Astrocyte (in vitro differentiated cells and primary cell): ENCODE data around the gene ITLN1. TPM values are rescaled to one million over a fixed set of nuclear protein-coding genes. Genes with fewer than 3 reads are reported as not detected.

Experiments
- DNase-seq: peaks from one replicate; pipeline ENCODE4 v3.0.0-alpha.2; 2010; ENCODE audit warnings: low read depth
- FAIRE-seq: peaks from 2 replicates; lab custom pipeline; 2011; peaks lifted over from hg19 to GRCh38; lab: Jason Lieb, UNC
- H2AFZ ChIP-seq: 2 replicates; pipeline ENCODE4 v1.6.0; 2012; ENCODE audit warnings: low read depth, low read length, inconsistent platforms
- H3K27ac ChIP-seq: 2 replicates; pipeline ENCODE4 v1.5.1; 2011; ENCODE audit warnings: low read depth, low read length, inconsistent platforms
- H3K27me3 ChIP-seq: 2 replicates; pipeline ENCODE4 v1.6.0; 2011; ENCODE audit warnings: low read length, inconsistent platforms; ENCODE audit not compliant: insufficient read depth
- H3K36me3 ChIP-seq: 2 replicates; pipeline ENCODE4 v1.5.1; 2011; ENCODE audit warnings: low read length, inconsistent platforms; ENCODE audit not compliant: insufficient read depth
- H3K4me1 ChIP-seq: 2 replicates; pipeline ENCODE4 v1.5.1; 2011; ENCODE audit warnings: low read length, inconsistent platforms; ENCODE audit not compliant: insufficient read depth
- H3K4me2 ChIP-seq: 2 replicates; pipeline ENCODE4 v1.6.0; 2012; ENCODE audit warnings: low read length, inconsistent platforms
- H3K4me3 ChIP-seq: 2 replicates; pipeline ENCODE4 v1.5.1; 2011; ENCODE audit warnings: low read depth, mild to moderate bottlenecking, low read length, inconsistent platforms; ENCODE audit not compliant: insufficient read depth
- H3K79me2 ChIP-seq: 2 replicates; pipeline ENCODE4 v1.6.0; 2012; ENCODE audit warnings: mild to moderate bottlenecking, low read length, inconsistent platforms; ENCODE audit not compliant: insufficient read depth
- H3K9ac ChIP-seq: 2 replicates; pipeline ENCODE4 v1.6.0; 2012; ENCODE audit warnings: mild to moderate bottlenecking, low read length, inconsistent platforms
- H3K9me3 ChIP-seq: 2 replicates; pipeline ENCODE4 v1.5.1; 2012; ENCODE audit warnings: low read depth, mild to moderate bottlenecking, low read length, inconsistent platforms; ENCODE audit not compliant: insufficient read depth
- H4K20me1 ChIP-seq: 2 replicates; pipeline ENCODE4 v1.6.0; 2012; ENCODE audit warnings: low read length, inconsistent platforms; ENCODE audit not compliant: insufficient read depth
- H3K27ac Mint-ChIP-seq: one replicate; pipeline ENCODE4 v1.8.0; 2021; ENCODE audit warnings: mild to moderate bottlenecking, mixed read lengths; ENCODE audit not compliant: unreplicated experiment
- H3K27me3 Mint-ChIP-seq: one replicate; pipeline ENCODE4 v1.8.0; 2021; ENCODE audit warnings: low read depth, mixed read lengths; ENCODE audit not compliant: unreplicated experiment
- H3K36me3 Mint-ChIP-seq: one replicate; pipeline ENCODE4 v1.8.0; 2021; ENCODE audit warnings: low read depth, mixed read lengths; ENCODE audit not compliant: unreplicated experiment
- H3K4me1 Mint-ChIP-seq: one replicate; pipeline ENCODE4 v1.8.0; 2021; ENCODE audit warnings: low read depth, mixed read lengths; ENCODE audit not compliant: unreplicated experiment
- H3K4me3 Mint-ChIP-seq: one replicate; pipeline ENCODE4 v1.8.0; 2021; ENCODE audit warnings: mild to moderate bottlenecking, moderate library complexity, mixed read lengths; ENCODE audit not compliant: unreplicated experiment
- H3K9me3 Mint-ChIP-seq: one replicate; pipeline ENCODE4 v1.8.0; 2021; ENCODE audit warnings: mild to moderate bottlenecking, mixed read lengths; ENCODE audit not compliant: unreplicated experiment
- EZH2 ChIP-seq: IDR thresholded peaks from 2 replicates; pipeline ENCODE4 v1.6.1; 2012; ENCODE audit warnings: mild to moderate bottlenecking, low read length, inconsistent platforms; ENCODE audit not compliant: insufficient read depth
- total RNA-seq: library from RNA; stranded (reverse); gene quantifications from 2 replicates; pipeline ENCODE4 v1.2.1, GENCODE V29; 2021
- TF ChIP-seq, protein P1 (sequence below): IDR thresholded peaks from 2 replicates; pipeline ENCODE4 v1.5.1; 2011; ENCODE audit warnings: low read depth, mild to moderate bottlenecking, inconsistent platforms, low read length, moderate library complexity; ENCODE audit not compliant: insufficient read depth

The ITLN1 gene
- total RNA-seq, 1 donor from 2014 or later: not detected

DNA sequence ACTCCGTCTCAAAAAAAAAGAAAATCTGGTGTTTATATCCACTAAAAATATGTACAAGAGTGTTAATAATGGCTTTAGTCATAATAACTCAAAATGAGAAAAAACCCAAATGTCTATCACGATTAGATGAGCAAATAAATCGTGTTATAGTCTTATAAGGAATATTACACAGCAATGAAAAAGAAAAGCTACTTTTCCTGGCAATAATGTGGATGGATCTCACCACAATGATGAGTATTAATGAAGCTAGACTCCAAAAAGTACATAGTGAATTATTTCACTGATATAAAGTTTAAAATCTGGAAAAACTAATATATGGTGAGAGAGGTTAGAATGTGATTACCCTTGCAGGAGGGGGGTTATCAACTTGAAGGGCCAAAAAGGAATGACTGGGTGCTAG lies 32.0 kb downstream of the ITLN1 start:
- Histone ChIP-seq H4K20me1 (no peaks in the 10 kb centered on the region), H2AFZ (no peak overlapping the region), H3K27ac (no peak overlapping the region), H3K36me3 (no peaks in the 10 kb centered on the region), H3K4me3 (no peak overlapping the region), H3K27me3 (no peaks in the 10 kb centered on the region), H3K4me2 (no peak overlapping the region), H3K79me2 (no peaks in the 10 kb centered on the region), H3K9me3 (no peaks in the 10 kb centered on the region), H3K4me1 (no peaks in the 10 kb centered on the region), H3K9ac (no peak overlapping the region)
- no peaks in the 10 kb centered on the region for H3K9me3 Mint-ChIP-seq
- TF ChIP-seq, protein P1, sequence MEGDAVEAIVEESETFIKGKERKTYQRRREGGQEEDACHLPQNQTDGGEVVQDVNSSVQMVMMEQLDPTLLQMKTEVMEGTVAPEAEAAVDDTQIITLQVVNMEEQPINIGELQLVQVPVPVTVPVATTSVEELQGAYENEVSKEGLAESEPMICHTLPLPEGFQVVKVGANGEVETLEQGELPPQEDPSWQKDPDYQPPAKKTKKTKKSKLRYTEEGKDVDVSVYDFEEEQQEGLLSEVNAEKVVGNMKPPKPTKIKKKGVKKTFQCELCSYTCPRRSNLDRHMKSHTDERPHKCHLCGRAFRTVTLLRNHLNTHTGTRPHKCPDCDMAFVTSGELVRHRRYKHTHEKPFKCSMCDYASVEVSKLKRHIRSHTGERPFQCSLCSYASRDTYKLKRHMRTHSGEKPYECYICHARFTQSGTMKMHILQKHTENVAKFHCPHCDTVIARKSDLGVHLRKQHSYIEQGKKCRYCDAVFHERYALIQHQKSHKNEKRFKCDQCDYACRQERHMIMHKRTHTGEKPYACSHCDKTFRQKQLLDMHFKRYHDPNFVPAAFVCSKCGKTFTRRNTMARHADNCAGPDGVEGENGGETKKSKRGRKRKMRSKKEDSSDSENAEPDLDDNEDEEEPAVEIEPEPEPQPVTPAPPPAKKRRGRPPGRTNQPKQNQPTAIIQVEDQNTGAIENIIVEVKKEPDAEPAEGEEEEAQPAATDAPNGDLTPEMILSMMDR: no peak
- no peak for TF ChIP-seq EZH2
- H3K36me3 Mint-ChIP-seq: no peaks in the 10 kb centered on the region
- FAIRE-seq (no peak), DNase-seq (no peak)
- no peak overlapping the region for H3K27ac Mint-ChIP-seq
- peaks cover 6% of the 10 kb centered on the region for H3K27me3 Mint-ChIP-seq
- H3K4me3 Mint-ChIP-seq: no peak overlapping the region
- no peaks in the 10 kb centered on the region for H3K4me1 Mint-ChIP-seq

DNA sequence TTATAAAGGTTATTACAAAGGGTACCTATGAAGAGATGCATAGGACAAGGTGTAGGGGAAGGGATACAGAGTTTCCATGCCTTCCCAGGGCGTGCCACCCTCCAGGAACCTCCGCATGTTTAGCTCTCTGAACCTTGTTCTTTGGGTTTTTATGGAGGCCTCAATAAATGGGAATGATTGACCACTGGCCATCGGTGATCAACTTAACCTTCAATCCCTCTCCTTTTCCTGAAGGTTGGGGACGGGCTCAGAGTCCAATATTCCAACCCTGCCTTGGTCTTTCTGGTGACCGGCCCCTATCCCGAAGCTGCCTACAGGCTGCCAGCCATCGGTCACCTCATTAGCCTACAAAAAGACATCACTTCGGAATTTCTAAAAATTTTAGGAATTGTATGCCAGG lies 34.0 kb downstream of the ITLN1 start:
- Histone ChIP-seq H3K36me3 (no peaks in the 10 kb centered on the region), H3K9ac (no peak overlapping the region), H3K4me2 (no peak overlapping the region), H2AFZ (no peak overlapping the region), H3K27ac (no peak overlapping the region), H4K20me1 (no peaks in the 10 kb centered on the region), H3K9me3 (no peaks in the 10 kb centered on the region), H3K4me3 (no peak overlapping the region), H3K27me3 (no peaks in the 10 kb centered on the region), H3K4me1 (no peaks in the 10 kb centered on the region), H3K79me2 (no peaks in the 10 kb centered on the region)
- no peaks in the 10 kb centered on the region for H3K4me1 Mint-ChIP-seq
- no peak overlapping the region for H3K4me3 Mint-ChIP-seq
- H3K9me3 Mint-ChIP-seq: no peaks in the 10 kb centered on the region
- TF ChIP-seq, protein P1: no peak
- no peak for TF ChIP-seq EZH2
- H3K27me3 Mint-ChIP-seq: peaks cover 6% of the 10 kb centered on the region
- DNase-seq (no peak), FAIRE-seq (no peak)
- no peaks in the 10 kb centered on the region for H3K36me3 Mint-ChIP-seq
- H3K27ac Mint-ChIP-seq: no peak overlapping the region

DNA sequence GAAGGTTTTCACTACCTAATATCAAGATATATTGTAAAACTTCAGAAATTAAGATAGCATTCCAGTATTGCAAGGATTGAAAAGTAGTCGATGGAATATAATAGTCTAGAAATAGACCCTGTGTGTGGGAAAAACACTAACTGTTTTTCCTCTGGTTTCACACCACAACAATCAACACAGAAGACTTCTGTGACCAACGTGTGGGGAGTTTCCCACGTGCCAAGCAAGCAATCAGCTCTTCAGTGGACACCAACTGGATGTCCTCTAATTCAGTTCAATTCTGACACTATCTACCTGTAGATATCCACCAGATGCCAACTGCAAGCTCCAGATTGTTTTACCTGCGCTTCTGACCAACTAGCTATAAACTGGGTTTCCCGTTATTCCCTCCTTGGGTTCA lies 34.4 kb downstream of the ITLN1 start:
- Histone ChIP-seq H3K4me2 (no peak overlapping the region), H2AFZ (no peak overlapping the region), H3K9ac (no peak overlapping the region), H3K79me2 (no peaks in the 10 kb centered on the region), H3K4me3 (no peak overlapping the region), H3K4me1 (no peaks in the 10 kb centered on the region), H3K9me3 (no peaks in the 10 kb centered on the region), H4K20me1 (no peaks in the 10 kb centered on the region), H3K27ac (no peak overlapping the region), H3K36me3 (no peaks in the 10 kb centered on the region), H3K27me3 (no peaks in the 10 kb centered on the region)
- FAIRE-seq (no peak), DNase-seq (no peak)
- H3K27me3 Mint-ChIP-seq: peaks cover 6% of the 10 kb centered on the region
- H3K4me1 Mint-ChIP-seq: no peaks in the 10 kb centered on the region
- no peaks in the 10 kb centered on the region for H3K36me3 Mint-ChIP-seq
- H3K4me3 Mint-ChIP-seq: no peak overlapping the region
- no peak overlapping the region for H3K27ac Mint-ChIP-seq
- no peak for TF ChIP-seq EZH2
- TF ChIP-seq, protein P1: no peak
- H3K9me3 Mint-ChIP-seq: no peaks in the 10 kb centered on the region
